Adrenal gland (tissue), 12 donors: Measurements from ENCODE around the gene AUTS2. TPM values are rescaled to one million over a fixed set of nuclear protein-coding genes. Genes with fewer than 3 reads are reported as not detected.

Experiments used
- DNase-seq, 7 donors: peaks; one replicate each; pipeline ENCODE4 v3.0.0-alpha.2; 2019 to 2020
- H3K27ac ChIP-seq, 5 donors: fragments of 200-600 bp; sonication (generic) in 4 of 5; 1 replicate in 3 of 5; 2 replicates in 2 of 5; pipeline versions ENCODE4 v1.5.1 to v1.8.0; 2016 to 2020; ENCODE audit warnings: mild to moderate bottlenecking in 1 of 5
- H3K27me3 ChIP-seq: fragments of 200-600 bp; 2 replicates; pipeline ENCODE4 v1.8.0; 2021
- H3K36me3 ChIP-seq, 2 donors: fragments of 200-600 bp; replicated peaks in 1 of 2; 1 replicate in 1 of 2; 2 replicates in 1 of 2; pipeline versions ENCODE4 v1.5.1 to v1.8.0; 2018 to 2022
- H3K4me1 ChIP-seq, 2 donors: fragments of 200-600 bp; replicated peaks in 1 of 2; 1 replicate in 1 of 2; 2 replicates in 1 of 2; pipeline versions ENCODE4 v1.5.1 to v1.8.0; 2018 to 2021
- H3K4me3 ChIP-seq, 4 donors: fragments of 200-600 bp; sonication (generic) in 3 of 4; one replicate each; pipeline ENCODE4 v1.5.1; 2016 to 2018
- H3K9me3 ChIP-seq, 3 donors: fragments of 200-600 bp; sonication (generic) in 1 of 3; replicated peaks in 1 of 3; 1 replicate in 2 of 3; 2 replicates in 1 of 3; pipeline versions ENCODE4 v1.5.1 to v1.8.0; 2016 to 2021
- CTCF ChIP-seq, 6 experiments: fragments of 450-650 bp in 4 of 6; fragments of 200-600 bp in 2 of 6; sonication (generic) in 1 of 6; IDR thresholded peaks; 1 replicate in 5 of 6; 2 replicates in 1 of 6; pipeline versions ENCODE4 v1.5.1 to v1.8.0; 2016 to 2021; ENCODE audit warnings: antibody characterized with exemption in 6 of 6, mild to moderate bottlenecking in 2 of 6, moderate library complexity in 1 of 6
- POLR2A ChIP-seq, 2 donors: fragments of 450-650 bp; IDR thresholded peaks; one replicate each; pipeline ENCODE4 v1.6.1; 2017; ENCODE audit warnings: antibody characterized with exemption in 2 of 2, mild to moderate bottlenecking in 2 of 2, moderate library complexity in 1 of 2
- WGBS, 4 donors: extraction: QIAGEN DNeasy Blood & Tissue Kit in 2 of 4; methylation state at CpG; one replicate each; pipeline versions ENCODE4 v1.1.5 to v1.1.7; 2013 to 2017; 5-methylcytosine and 5-hydroxymethylcytosine counted together
- intact Hi-C, 2 donors: fragments of 100-400 bp; cut with DNase I; formaldehyde crosslinking; loops; one replicate each; pipeline versions ENCODE4 v1.14.1 to v1.15.0; 2022 to 2023
- polyA plus RNA-seq, 3 donors: library from polyadenylated mRNA; stranded (reverse); fragments of 200-250 nt in 2 of 3; fragments of 350-450 nt in 1 of 3; fragmentation: Illumina TruSeq in 1 of 3; extraction: RNeasy Lipid Tissue Mini Kit (QIAGEN cat#74804) in 1 of 3; gene quantifications; one replicate each; pipeline ENCODE4 v1.2.3, GENCODE V29; 2013 to 2014
- total RNA-seq, 9 donors: library from RNA; depleted of rRNA in 4 of 9; stranded (reverse); fragments of >200 nt in 4 of 9; fragments of 120-200 nt in 1 of 9; fragmentation: NEBNext Ultra II Directional in 1 of 9; extraction: Animal tissue kit (Norgen Biotek cat#: 25700) in 1 of 9; gene quantifications; one replicate each; pipeline versions ENCODE4 v1.1.0 to v1.2.4, GENCODE V29; 2013 to 2023
- donor health status: healthy with polysubstance abuse.
- donor health status: Bipolar disorder and iron deficiency.
- donor health status: DM: yes; HTN: yes; CAD: no.
- donor health status: DM: no; HTN: no; CAD: no.
- donor health status: DM: no; HTN: no; CAD: no.
- donor health status: DM: yes; HTN: yes; CAD: no.

The AUTS2 gene
- total and polyA plus RNA-seq, 12 donors = 6.4 to 44.0 (median 15.2) TPM

GRCh38 chr7:70500261-70500660, 902.0 kb downstream of the AUTS2 start:
- WGBS, 4 donors = 93 to 100% (median 99%) methylated on average over 7 of the region's 7 CpGs
- TF ChIP-seq CTCF (IDR thresholded peaks at IDR 0.05) = no peak
- TF ChIP-seq POLR2A (IDR thresholded peaks at IDR 0.05) = no peak
- DNase-seq = no peak
- Histone ChIP-seq H3K4me1 (no peaks in the 10 kb centered on the region), H3K9me3 (no peaks in the 10 kb centered on the region), H3K36me3 (no peaks in the 10 kb centered on the region), H3K27ac (no peak overlapping the region), H3K27me3 (no peaks in the 10 kb centered on the region), H3K4me3 (no peak overlapping the region)
- intact Hi-C loops = no loop called here

- H3K9me3 ChIP-seq = no peaks in the 10 kb centered on the region
- no peak for DNase-seq
- intact Hi-C loops = no loop called here
- TF ChIP-seq CTCF (IDR thresholded peaks at IDR 0.05) (no peak), POLR2A (IDR thresholded peaks at IDR 0.05) (no peak)
- WGBS, 4 donors = 94 to 98% (median 96%) methylated on average over 8 of the region's 8 CpGs
- H3K4me3 ChIP-seq = no peak overlapping the region
- no peaks in the 10 kb centered on the region for H3K27me3 ChIP-seq
- H3K27ac ChIP-seq = no peak overlapping the region
- H3K4me1 ChIP-seq = no peaks in the 10 kb centered on the region
- H3K36me3 ChIP-seq = no peaks in the 10 kb centered on the region
Observed at GRCh38 chr7:70502117-70502863, 904.0 kb downstream of the AUTS2 start.

GRCh38 chr7:70504254-70504653, 906.0 kb downstream of the AUTS2 start:
- intact Hi-C loops = no loop called here
- no peak for DNase-seq
- H3K36me3 ChIP-seq = no peaks in the 10 kb centered on the region
- WGBS, 4 donors = 88 to 91% (median 90%) methylated on average over 6 of the region's 6 CpGs
- H3K27me3 ChIP-seq = no peaks in the 10 kb centered on the region
- no peaks in the 10 kb centered on the region for H3K9me3 ChIP-seq
- H3K4me3 ChIP-seq = no peak overlapping the region
- H3K4me1 ChIP-seq = no peaks in the 10 kb centered on the region
- no peak for TF ChIP-seq CTCF (IDR thresholded peaks at IDR 0.05)
- no peak for TF ChIP-seq POLR2A (IDR thresholded peaks at IDR 0.05)
- H3K27ac ChIP-seq = no peak overlapping the region

- DNase-seq = no peak
- TF ChIP-seq POLR2A (IDR thresholded peaks at IDR 0.05) = no peak
- no peak for TF ChIP-seq CTCF (IDR thresholded peaks at IDR 0.05)
- Histone ChIP-seq H3K36me3 (no peaks in the 10 kb centered on the region), H3K4me1 (no peaks in the 10 kb centered on the region), H3K27me3 (no peaks in the 10 kb centered on the region), H3K9me3 (no peaks in the 10 kb centered on the region), H3K4me3 (no peak overlapping the region), H3K27ac (no peak overlapping the region)
- WGBS, 4 donors = 81 to 94% (median 89%) methylated on average over 6 of the region's 6 CpGs
- intact Hi-C loops = no loop called here
Observed at GRCh38 chr7:70505468-70505867, 907.2 kb downstream of the AUTS2 start.
